Measurements from ENCODE around the gene FBXO15.

Gene FBXO15

GRCh38 chr18:74137920-74138538 lies 9.6 kb downstream of the FBXO15 start:
- H3K4me3 ChIP-seq (ENCODE audit: low read length) = no peak overlapping the region
- DNase-seq (ENCODE audit: low read depth) = no peak
- no peak for TF ChIP-seq CTCF (conservative IDR thresholded peaks at IDR 0.05; ENCODE audit: low read depth, low read length)

GRCh38 chr18:74132201-74132600 lies 15.4 kb downstream of the FBXO15 start:
- no peak for DNase-seq (ENCODE audit: low read depth)
- H3K4me3 ChIP-seq (ENCODE audit: low read length) = no peak overlapping the region
- no peak for TF ChIP-seq CTCF (conservative IDR thresholded peaks at IDR 0.05; ENCODE audit: low read depth, low read length)

- TF ChIP-seq CTCF (conservative IDR thresholded peaks at IDR 0.05; ENCODE audit: low read depth, low read length) = no peak
- DNase-seq (ENCODE audit: low read depth) = no peak
- H3K4me3 ChIP-seq (ENCODE audit: low read length) = no peak overlapping the region
Observed at GRCh38 chr18:74131124-74131523, 16.5 kb downstream of the FBXO15 start.

- H3K4me3 ChIP-seq (ENCODE audit: low read length) = no peak overlapping the region
- DNase-seq (ENCODE audit: low read depth) = no peak
- no peak for TF ChIP-seq CTCF (conservative IDR thresholded peaks at IDR 0.05; ENCODE audit: low read depth, low read length)
Observed at GRCh38 chr18:74128159-74128558, 19.5 kb downstream of the FBXO15 start.

- TF ChIP-seq CTCF (conservative IDR thresholded peaks at IDR 0.05; ENCODE audit: low read depth, low read length) = no peak
- no peak for DNase-seq (ENCODE audit: low read depth)
- H3K4me3 ChIP-seq (ENCODE audit: low read length) = no peak overlapping the region
Observed at GRCh38 chr18:74126684-74127655, 20.7 kb downstream of the FBXO15 start.

- no peak overlapping the region for H3K4me3 ChIP-seq (ENCODE audit: low read length)
- DNase-seq (ENCODE audit: low read depth) = no peak
- no peak for TF ChIP-seq CTCF (conservative IDR thresholded peaks at IDR 0.05; ENCODE audit: low read depth, low read length)
Observed at GRCh38 chr18:74124642-74125041, 23.0 kb downstream of the FBXO15 start.

Measured in retinal pigment epithelial cell (primary cell).